DOHH2 (cell line): ENCODE results near the gene ATL2.

Experiments used
- H3F3A ChIP-seq: fragments of 200-600 bp; sonication (generic), shearing (Covaris generic); 2 replicates; pipeline ENCODE4 v1.6.0; 2016; ENCODE audit warnings: antibody characterized with exemption, mild to moderate bottlenecking; ENCODE audit not compliant: control insufficient read depth, insufficient read depth
- H3K27ac ChIP-seq: fragments of 200-600 bp; sonication (generic); 2 replicates; pipeline ENCODE4 v1.5.1; 2014; ENCODE audit warnings: low read depth, mild to moderate bottlenecking, low read length, moderate library complexity
- H3K27me3 ChIP-seq: fragments of 200-600 bp; sonication (generic); 2 replicates; pipeline ENCODE4 v1.6.1; 2014; ENCODE audit warnings: mild to moderate bottlenecking, low read length, mixed read lengths; ENCODE audit not compliant: control insufficient read depth
- H3K36me3 ChIP-seq: fragments of 200-600 bp; sonication (generic); 2 replicates; pipeline ENCODE4 v1.6.1; 2014; ENCODE audit warnings: mild to moderate bottlenecking, low read length, moderate library complexity, mixed read lengths; ENCODE audit not compliant: control insufficient read depth
- H3K4me1 ChIP-seq: fragments of 200-600 bp; sonication (generic); 2 replicates; pipeline ENCODE4 v1.6.1; 2014; ENCODE audit warnings: mild to moderate bottlenecking, low read length, mixed read lengths; ENCODE audit not compliant: control insufficient read depth
- H3K4me2 ChIP-seq: fragments of 200-600 bp; sonication (generic); 2 replicates; pipeline ENCODE4 v1.6.0; 2014; ENCODE audit warnings: mild to moderate bottlenecking, low read length, moderate library complexity
- H3K4me3 ChIP-seq: fragments of 200-600 bp; sonication (generic); 2 replicates; pipeline ENCODE4 v1.5.1; 2014; ENCODE audit warnings: mild to moderate bottlenecking, low read length, mixed read lengths
- H3K79me2 ChIP-seq: fragments of 200-600 bp; sonication (generic); 2 replicates; pipeline ENCODE4 v1.6.1; 2014; ENCODE audit warnings: mild to moderate bottlenecking, low read length, mixed read lengths; ENCODE audit not compliant: control insufficient read depth
- H3K9me2 ChIP-seq: fragments of 200-600 bp; sonication (generic); replicated peaks from 2 replicates; pipeline ENCODE4 v1.6.1; 2014; ENCODE audit warnings: mild to moderate bottlenecking, low read length, mixed read lengths; ENCODE audit not compliant: control insufficient read depth
- H3K9me3 ChIP-seq: fragments of 200-600 bp; sonication (generic); 2 replicates; pipeline ENCODE4 v1.6.1; 2014; ENCODE audit warnings: antibody characterized with exemption, low read length, mixed read lengths; ENCODE audit not compliant: control insufficient read depth, insufficient read depth
- H4K20me1 ChIP-seq: fragments of 200-600 bp; sonication (generic); 2 replicates; pipeline ENCODE4 v1.6.0; 2014; ENCODE audit warnings: low read depth, mild to moderate bottlenecking, antibody characterized with exemption, low read length, moderate library complexity; ENCODE audit not compliant: control insufficient read depth, insufficient read depth
- CTCF ChIP-seq: fragments of 200-600 bp; sonication (generic); IDR thresholded peaks from one replicate; pipeline ENCODE4 v1.5.1; 2014; ENCODE audit warnings: antibody characterized with exemption, mild to moderate bottlenecking, low read depth, low read length; ENCODE audit not compliant: poor library complexity, severe bottlenecking
- EZH2phosphoT487 ChIP-seq: fragments of 200-600 bp; sonication (generic); IDR thresholded peaks from 2 replicates; pipeline ENCODE4 v1.6.1; 2017; ENCODE audit warnings: borderline replicate concordance, mild to moderate bottlenecking, antibody characterized with exemption, low read length, moderate library complexity, mixed read lengths

The ATL2 gene

GRCh38 chr2:38370664-38371063 lies 6.4 kb downstream of the ATL2 start:
- peaks cover 39% of the 10 kb centered on the region for H4K20me1 ChIP-seq
- no peaks in the 10 kb centered on the region for H3K27me3 ChIP-seq
- TF ChIP-seq EZH2phosphoT487 (no peak), CTCF (no peak)
- no peak overlapping the region for H3K4me2 ChIP-seq
- peaks cover 43% of the 10 kb centered on the region for H3K4me1 ChIP-seq
- H3K9me3 ChIP-seq = no peaks in the 10 kb centered on the region
- H3F3A ChIP-seq = no peaks in the 10 kb centered on the region
- peaks cover 41% of the 10 kb centered on the region for H3K36me3 ChIP-seq
- no peak overlapping the region for H3K4me3 ChIP-seq
- H3K9me2 ChIP-seq = no peaks in the 10 kb centered on the region
- H3K79me2 ChIP-seq = peaks cover 99% of the 10 kb centered on the region
- no peak overlapping the region for H3K27ac ChIP-seq

- no peaks in the 10 kb centered on the region for H3K27me3 ChIP-seq
Measured at GRCh38 chr2:38362232-38362631, 14.8 kb downstream of the ATL2 start.

GRCh38 chr2:38360177-38360576 lies 16.9 kb downstream of the ATL2 start:
- Histone ChIP-seq H3K4me3 (no peak overlapping the region), H3F3A (0 out of 2 replicates have a peak, but pooled peaks cover 8% of the 10 kb centered on the region), H3K9me3 (no peaks in the 10 kb centered on the region), H4K20me1 (peaks cover 20% of the 10 kb centered on the region), H3K27me3 (no peaks in the 10 kb centered on the region), H3K4me2 (no peak overlapping the region), H3K79me2 (peaks cover 97% of the 10 kb centered on the region), H3K4me1 (peaks cover 7% of the 10 kb centered on the region), H3K27ac (no peak overlapping the region), H3K9me2 (no peaks in the 10 kb centered on the region), H3K36me3 (peaks cover 29% of the 10 kb centered on the region)
- TF ChIP-seq CTCF (no peak), EZH2phosphoT487 (no peak)

More at GRCh38 chr2:38362232-38362631, 14.8 kb downstream of the ATL2 start:
- Histone ChIP-seq H3K4me1 (peaks cover 17% of the 10 kb centered on the region), H3K36me3 (peaks cover 28% of the 10 kb centered on the region), H3K27ac (no peak overlapping the region), H4K20me1 (peaks cover 25% of the 10 kb centered on the region), H3K9me3 (no peaks in the 10 kb centered on the region), H3K79me2 (peaks cover 100% of the 10 kb centered on the region), H3K4me2 (no peak overlapping the region), H3K9me2 (no peaks in the 10 kb centered on the region), H3K4me3 (no peak overlapping the region), H3F3A (0 out of 2 replicates have a peak, but pooled peaks cover 8% of the 10 kb centered on the region)
- no peak for TF ChIP-seq EZH2phosphoT487

- Histone ChIP-seq H3K27ac (no peak overlapping the region), H4K20me1 (no peaks in the 10 kb centered on the region; the same call in 1 of the 2 replicates), H3K4me2 (no peak overlapping the region), H3K27me3 (no peaks in the 10 kb centered on the region), H3K4me3 (no peak overlapping the region), H3K4me1 (no peaks in the 10 kb centered on the region), H3K9me2 (no peaks in the 10 kb centered on the region), H3K9me3 (no peaks in the 10 kb centered on the region), H3K79me2 (peaks cover 89% of the 10 kb centered on the region), H3K36me3 (peaks cover 41% of the 10 kb centered on the region), H3F3A (no peaks in the 10 kb centered on the region)
- TF ChIP-seq CTCF (no peak), EZH2phosphoT487 (no peak)
Measured at GRCh38 chr2:38353402-38353801, 23.7 kb downstream of the ATL2 start.
